NCI-H510A (cell line): ENCODE measurements around the gene CLEC2A.
"Not testable (repeated sequence)": the region's sequence is repeated elsewhere in the genome, so short reads cannot be mapped to it uniquely, and the experiment has no call there.

Experiments
- DNase-seq: peaks from one replicate; lab custom pipeline; 2025; lab: John Stamatoyannopoulos, UW

Gene CLEC2A, protein sequence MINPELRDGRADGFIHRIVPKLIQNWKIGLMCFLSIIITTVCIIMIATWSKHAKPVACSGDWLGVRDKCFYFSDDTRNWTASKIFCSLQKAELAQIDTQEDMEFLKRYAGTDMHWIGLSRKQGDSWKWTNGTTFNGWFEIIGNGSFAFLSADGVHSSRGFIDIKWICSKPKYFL

DNA sequence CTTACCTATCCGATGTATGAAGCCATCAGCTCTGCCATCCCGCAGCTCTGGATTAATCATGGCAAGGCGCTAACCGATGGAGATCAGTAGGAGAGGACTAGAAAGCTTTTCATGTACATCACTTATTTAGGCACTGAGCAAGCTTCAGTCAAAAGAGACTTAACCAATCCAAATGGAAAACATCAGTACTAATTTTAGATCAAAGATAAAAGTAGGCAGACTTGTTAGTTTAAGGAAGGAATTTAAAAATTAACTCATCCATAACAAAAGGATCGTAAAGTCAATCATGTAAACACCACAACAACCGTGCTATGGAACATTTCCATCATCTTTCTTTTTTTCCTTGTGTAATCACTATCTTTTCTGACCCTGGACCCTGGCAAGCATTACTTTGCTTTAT is at the start of gene CLEC2A:
CLEC2A (minus strand) TSS at position 101 of the 400 bp plus-strand sequence; CDS start at position 60, 41 bp downstream.
- DNase-seq, result no peak

DNA sequence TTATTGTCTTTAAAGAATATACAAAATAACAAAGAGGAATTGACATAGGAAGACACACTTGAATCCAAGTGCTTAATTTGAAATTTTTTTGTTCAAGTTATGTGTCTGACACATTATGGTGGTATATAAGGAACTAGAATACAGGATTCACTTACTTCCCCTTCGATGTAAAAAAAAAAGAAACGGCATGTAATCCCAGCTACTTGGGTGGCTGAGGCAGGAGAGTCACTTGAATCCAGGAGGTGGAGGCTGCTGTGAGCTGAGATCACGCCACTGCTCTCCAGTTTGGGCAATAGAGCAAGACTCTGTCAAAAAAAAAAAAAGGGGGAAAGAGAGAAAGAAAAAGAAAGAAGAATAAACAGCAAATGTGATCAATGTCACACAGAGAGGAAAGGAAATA is 48.0 kb upstream of the CLEC2A start:
- no peak for DNase-seq

DNA sequence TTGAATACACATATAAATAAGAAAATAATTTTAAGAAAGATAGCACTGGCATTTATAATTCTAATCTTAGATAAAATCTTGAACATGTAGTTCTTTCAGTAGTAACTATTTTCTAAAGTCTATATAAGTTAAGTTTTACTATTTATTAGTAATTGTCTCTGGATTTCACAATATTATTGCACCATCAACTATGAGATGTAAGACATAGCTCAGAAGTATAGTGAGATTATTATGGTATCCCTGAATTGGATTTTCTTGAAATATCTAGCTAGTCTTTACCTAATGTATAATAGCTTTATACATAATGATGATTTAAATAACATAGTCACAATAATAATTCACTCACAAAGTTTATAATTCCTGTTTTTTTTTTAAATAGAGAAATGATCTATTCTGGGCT is 45.7 kb upstream of the CLEC2A start:
- DNase-seq, result no peak

DNA sequence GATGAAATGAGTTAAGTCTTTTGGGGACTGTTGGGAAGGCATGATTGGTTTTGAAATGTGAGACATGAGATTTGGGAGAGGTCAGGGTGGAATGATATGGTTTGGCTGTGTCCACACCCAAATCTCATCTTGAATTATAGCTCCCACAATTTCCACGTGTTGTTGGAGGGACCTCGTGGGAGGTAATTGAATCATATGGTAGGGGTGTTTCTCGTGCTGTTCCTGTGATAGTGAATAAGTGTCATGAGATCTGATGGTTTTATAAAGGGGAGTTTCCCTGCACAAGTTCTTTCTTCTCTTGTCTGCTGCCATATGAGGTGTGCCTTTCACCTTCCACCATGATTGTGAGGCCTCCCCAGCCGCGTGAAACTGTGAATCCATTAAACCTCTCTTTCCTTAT is 44.5 kb upstream of the CLEC2A start:
- not testable (repeated sequence) for DNase-seq

DNA sequence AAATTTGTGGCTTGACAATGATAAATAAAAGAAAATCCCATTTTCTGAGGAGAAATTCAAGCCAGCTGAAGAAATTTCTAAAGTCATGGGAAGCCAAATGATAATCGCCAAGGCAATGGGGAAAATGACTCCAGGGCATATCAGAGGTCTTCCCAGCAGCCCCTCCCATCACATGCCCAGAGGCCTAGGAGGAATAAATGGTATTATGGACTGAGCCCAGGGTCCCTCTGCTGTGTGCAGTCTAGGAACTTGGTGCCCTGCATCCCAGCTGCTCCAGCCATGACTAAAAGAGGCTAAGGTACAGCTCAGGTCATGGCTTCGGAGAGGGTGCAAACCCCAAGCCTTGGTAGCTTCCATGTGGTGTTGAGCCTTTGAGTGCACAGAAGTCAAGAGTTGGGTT is 43.4 kb upstream of the CLEC2A start:
- no peak for DNase-seq

DNA sequence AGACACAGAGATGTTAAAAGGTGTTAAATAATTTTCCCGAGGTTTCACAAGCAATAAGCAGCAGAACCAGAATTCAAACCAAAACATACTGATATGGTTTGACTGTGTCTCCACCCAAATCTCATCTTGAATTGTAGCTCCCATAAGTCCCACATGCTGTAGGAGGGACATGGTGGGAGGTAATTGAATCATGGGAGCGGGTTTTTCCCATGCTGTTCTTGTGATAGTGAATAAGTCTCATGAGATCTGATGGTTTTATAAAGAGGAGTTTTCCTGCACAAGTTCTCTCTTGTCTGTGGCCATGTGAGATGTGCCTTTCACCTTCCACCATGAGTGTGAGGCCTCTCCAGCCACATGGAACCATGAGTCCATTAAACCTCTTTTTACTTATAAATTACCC is 42.6 kb upstream of the CLEC2A start:
- not testable (repeated sequence) for DNase-seq

DNA sequence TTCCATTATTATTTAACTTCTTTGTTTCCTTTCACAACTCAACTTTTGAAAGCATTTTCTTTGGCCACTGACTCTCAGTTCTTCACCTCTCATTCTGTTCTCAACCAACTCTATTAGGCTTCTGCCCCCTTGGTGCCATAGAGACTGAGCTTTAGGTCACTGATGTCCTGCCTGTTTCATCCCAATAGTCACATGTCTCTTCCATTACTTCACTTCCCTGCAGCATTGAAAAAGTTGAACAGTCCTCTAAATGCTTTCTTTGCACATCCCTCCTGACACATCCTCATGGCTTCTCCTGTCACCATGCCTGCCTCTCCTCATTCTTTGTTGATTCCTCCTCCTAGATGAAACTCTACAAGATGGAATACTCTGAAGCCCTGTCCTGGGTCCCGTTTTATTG is 41.8 kb upstream of the CLEC2A start:
- DNase-seq, result no peak

DNA sequence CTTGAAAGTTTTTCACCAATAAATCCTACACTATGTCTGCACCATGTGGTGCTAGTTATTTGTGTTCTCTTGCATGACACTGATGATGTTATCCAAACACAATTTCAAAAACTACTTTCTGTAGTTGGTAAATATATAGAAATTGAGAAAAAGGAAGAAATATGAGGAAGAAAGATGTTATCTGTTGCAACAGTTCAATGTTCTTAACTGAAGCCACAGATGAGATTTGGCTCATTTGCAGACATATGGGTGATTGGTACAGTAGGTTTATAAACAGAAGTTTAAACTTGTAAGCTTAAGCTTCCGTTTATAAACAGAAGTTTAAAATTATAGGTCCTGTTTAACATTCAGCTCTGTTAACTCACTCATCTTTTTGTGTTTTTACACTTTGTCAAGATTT is 39.0 kb upstream of the CLEC2A start, which contains the start of gene CLEC12A:
CLEC12A (plus strand) TSS at position 229 of the 400 bp plus-strand sequence. CDS start 188 bp downstream, outside the sequence.
- DNase-seq, result no peak

DNA sequence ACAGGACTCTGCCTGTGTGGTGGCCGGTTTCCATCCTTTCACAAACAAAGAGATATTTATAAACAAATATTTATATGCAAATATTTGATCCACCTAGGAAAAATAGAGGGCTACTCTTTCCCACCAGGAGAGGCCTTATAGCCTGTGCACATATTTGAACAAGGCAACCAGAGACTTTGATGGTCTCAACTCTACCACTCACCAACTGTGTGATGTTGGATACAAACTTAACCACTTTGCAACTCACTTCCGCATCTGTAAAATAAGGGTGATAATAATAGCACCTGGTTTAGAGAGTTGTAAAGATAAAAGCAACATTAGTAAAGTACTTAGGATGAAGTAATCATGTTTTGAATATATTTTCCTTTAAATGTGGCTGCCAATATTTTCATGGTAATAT is 37.5 kb upstream of the CLEC2A start:
- peak; percentile 45 for DNase-seq

DNA sequence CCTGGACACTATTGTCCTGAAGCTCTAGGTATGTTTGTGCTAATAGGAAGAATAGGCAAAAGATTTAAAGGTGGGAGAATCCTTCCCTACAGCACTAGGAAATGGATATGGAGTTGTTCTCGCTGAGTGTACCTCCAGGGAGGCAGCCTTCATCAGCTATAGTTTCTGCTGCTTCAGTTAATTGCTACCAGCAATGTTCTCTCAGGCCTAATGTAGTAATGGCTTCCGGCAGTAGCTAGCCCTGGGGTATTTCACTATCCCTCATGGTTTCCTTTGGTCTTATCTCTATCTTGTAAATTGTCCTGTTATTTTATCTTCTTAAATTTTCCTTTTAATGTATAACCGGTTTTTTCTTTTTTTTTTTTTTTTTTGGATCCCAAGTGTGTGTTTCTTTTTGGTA is 29.7 kb upstream of the CLEC2A start:
- DNase-seq, result no peak

DNA sequence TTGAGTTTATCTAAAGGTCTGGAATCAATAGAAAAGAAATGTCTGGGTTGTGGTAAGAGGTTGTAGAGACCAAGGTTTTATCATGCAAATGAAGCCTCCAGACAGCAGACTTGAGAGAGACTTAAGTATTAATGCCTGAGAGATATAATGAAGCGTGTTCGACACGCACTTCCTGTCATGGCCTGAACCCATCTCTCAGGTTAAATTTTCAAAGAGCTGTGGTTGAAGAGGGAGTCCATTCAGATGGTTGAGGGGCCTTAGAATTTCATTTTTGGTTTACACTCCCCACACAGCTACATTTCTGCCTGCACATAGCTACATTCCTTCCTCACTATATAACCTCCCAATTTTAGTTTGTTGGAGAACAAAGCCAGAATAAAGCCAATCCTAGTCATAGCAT is 28.9 kb upstream of the CLEC2A start:
- DNase-seq, result no peak

DNA sequence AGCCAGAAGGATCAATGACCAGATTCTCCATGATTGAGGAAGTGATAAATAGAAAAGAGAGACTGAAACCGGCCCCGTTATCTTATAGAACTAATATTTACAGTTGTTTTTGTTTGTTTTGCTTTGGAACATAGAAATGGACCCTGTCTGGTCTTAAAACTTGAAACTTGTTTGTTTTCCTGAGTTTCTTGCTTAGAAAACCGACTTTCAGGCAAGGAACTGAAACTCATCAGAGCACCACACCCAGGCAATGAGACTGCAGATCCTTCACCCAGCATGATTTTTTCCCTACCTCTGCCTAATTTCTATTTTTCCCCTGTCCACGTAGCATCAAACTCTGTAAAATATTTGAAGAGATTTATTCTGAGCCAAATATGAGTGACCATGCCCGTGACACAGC is 28.4 kb upstream of the CLEC2A start:
- no peak for DNase-seq

DNA sequence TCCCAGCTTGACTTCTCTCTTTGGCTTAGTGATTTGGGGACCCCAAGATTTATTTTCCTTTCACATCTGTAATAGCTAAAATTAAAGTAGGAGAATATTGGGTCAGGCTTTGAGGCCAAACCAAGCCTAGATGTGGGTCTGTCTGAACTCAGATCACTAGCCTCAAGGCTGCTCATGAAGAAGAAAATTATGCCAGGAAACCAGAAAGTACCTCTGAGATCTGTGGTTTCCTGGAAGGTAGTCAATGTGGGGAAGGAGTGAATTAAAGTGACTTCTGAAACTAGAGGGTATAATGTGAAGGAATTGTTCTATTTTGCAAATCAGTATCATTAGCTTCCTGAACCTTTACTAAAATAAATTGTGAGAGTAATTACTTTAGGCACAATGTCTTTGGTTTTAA is 25.7 kb upstream of the CLEC2A start:
- no peak for DNase-seq

DNA sequence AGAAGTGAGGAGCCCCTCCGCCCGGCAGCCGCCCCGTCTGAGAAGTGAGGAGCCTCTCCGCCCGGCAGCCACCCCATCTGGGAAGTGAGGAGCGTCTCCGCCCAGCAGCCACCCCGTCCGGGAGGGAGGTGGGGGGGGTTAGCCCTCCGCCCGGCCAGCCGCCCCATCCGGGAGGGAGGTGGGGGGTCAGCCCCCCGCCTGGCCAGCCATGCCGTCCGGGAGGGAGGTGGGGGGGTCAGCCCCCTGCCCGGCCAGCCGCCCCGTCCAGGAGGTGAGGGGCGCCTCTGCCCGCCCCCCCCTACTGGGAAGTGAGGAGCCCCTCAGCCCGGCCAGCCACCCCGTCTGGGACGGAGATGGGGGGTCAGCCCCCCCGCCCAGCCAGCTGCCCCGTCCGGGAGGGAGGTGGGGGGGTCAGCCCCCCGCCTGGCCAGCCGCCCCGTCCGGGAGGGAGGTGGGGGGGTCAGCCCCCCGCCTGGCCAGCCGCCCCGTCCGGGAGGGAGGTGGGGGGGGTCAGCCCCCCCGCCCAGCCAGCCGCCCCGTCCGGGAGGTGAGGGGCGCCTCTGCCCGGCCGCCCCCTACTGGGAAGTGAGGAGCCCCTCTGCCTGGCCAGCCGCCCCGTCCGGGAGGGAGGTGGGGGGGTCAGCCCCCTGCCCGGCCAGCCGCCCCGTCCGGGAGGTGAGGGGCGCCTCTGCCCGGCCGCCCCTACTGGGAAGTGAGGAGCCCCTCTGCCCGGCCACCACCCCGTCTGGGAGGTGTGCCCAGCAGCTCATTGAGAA is 21.0 kb upstream of the CLEC2A start:
- DNase-seq, result not testable (repeated sequence)

DNA sequence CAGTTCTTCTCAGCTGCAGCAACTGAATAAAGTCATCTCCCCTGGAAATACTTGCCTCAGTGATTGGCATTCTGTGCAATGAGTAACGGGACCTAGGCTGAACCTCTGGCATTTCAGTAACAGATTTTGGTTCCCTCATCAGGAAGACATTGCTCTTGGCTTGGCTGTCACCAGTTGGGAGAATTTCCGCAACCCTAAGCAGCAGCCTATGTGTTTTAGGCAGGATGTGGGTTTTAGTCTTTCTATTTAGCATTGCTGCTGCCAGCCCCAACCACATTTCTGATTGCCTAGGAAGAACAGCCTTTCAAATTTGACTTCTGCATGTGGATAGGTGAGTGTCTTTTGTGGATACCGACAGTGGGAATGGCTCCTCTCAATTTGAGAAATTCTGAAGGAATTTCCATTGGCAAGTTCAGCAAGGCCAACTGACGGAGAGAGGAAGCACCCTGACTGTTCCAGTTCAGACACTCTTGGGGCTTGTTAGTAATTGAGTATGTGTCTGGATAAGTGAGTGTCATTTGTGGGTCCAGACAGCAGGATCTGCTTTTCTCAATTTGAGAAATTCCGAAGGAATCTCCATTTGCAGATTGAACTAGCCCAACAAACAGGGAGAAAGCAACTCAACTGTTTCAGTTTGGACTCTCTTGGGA is 19.0 kb upstream of the CLEC2A start:
- DNase-seq, result no peak

DNA sequence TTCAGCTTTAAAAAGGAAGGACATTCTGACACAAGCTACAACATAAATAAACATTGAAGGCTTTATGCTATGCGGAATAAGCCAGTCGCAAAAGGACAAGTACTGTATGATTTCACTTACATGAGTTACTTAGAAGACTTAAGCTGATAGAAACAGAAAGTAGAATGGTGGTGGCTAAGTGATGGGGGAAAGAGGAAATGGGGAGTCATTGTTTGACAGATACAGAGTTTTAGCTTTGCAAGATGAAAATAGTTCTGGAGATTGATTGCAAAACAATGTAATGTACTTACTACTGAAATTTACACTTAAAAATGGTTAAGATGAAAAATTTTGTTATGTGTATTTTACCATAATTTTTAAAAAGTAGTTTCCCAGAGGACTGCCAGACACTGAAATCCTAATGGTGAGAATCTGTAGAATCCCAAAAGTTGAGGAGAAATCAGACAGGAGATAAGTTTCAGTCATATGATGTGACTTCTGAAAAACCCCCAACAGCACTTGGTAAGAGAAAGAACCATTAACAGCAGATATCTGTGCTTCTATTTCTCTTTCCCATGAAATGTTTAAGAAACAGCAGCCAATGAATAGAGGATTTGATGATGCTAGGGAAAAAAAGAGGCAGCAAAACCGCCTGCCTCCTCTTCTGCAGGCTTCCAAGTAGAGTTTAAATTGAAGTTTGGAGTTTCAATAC is 16.6 kb upstream of the CLEC2A start:
- no peak for DNase-seq

DNA sequence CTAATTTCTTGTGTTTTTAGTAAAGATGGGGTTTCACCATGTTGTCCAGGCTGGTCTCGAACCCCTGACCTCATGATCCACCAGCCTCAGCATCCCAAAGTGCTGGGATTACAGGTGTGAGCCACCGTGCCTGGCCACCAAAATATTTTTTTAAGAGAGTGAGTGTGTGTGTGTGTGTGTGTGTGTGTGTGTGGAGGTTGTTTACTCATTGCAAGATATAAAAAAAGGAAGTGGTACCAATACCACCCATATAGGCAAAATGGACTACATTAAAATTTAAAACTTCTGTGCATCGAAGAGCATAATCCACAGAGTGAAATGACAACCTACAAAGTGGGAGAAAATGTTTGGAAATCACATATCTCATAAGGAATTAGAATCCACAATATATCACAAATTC is 15.5 kb upstream of the CLEC2A start:
- DNase-seq, result no peak

DNA sequence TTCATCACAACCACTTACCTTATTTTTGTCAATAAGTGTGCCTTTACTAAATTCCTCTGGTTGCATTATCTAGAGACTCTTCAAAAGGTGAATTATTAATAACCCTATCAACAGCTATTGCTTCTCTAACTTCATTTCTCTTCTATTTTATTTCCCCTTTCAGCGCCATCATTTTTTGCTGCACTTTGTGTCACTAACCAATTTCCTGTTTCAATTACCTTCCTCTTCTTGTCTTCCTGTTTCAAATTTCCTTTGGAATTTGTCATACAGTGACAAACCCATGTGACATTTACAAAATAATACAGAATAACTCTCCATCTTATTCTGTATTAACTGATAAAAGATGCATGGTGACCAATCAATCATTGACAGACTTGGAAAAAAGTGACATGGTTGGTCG is 12.2 kb upstream of the CLEC2A start:
- no peak for DNase-seq

DNA sequence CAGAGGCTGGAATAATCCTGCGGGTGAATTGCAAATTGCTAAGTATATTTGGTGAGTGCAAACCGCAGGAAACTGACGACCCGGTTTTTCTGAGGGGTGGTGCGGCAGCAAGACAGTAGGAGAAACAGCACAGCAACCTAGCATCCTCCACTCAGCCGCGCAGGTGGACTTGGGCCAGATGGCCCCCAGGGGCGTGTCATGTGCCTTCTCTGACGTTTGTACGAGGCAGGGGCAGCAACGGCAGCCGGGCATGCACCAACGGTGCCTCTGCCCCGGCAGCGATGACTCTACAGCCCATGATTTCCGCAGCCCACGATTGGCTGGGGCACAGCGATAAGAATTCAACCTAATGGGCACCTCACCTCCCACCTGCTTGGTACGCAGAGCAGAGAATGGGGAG is 11.1 kb upstream of the CLEC2A start:
- DNase-seq, result peak; percentile 49

DNA sequence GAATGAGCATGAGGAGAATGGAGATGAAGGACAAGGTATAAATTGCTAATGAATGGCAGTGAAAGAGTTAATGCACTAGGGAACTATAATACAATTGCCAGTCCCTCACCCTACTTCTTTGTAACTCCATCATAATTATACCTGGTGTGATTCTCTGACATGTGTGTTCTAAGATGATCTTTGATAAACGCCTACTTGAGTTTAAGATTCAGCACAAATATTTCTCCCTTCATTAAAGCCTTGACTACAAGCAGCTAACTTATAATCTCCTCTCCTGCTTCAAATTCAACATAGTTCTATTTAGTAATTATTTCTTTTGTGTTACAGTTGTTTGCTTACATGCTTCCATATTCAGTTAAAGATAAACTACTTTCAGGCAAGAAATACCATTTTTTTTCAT is 9.7 kb upstream of the CLEC2A start:
- DNase-seq, result no peak

DNA sequence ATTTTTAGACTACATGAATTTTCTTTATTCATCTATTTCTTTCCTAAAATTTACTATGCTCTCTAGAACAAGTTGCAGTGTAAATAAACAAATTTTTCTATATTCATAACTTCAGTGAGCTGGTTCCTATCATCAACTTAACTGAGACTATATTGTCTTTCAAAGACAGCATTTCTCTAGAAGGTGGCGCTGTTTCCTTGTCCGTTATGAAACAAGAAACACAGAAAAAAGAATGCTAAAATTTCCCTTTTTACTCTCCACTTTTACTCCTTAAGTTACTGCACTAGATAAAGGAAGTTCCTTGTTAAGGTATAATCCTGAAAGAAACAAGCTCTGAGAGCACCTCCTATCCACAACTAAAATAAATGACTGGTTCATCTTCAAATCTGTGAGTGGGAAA is 8.2 kb upstream of the CLEC2A start:
- no peak for DNase-seq

DNA sequence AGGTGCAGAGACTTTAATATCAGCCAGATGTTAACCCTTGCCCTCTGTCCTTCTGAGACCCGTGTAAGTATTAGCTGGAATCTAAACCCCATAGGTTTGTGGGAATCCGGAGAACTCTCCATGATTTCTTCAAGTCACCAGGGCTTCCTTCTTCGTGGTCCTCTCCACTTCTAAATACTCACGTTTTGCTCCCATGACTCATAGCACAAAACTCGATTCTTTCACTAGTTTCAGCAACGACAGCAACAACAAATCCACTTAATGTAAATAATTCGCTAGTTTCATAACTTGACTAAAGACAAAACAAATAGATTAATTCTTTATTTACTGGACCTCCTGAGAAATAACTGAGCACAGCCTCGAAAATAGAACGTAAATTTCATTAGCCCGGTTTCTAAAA is 4.4 kb upstream of the CLEC2A start:
- DNase-seq, result no peak

DNA sequence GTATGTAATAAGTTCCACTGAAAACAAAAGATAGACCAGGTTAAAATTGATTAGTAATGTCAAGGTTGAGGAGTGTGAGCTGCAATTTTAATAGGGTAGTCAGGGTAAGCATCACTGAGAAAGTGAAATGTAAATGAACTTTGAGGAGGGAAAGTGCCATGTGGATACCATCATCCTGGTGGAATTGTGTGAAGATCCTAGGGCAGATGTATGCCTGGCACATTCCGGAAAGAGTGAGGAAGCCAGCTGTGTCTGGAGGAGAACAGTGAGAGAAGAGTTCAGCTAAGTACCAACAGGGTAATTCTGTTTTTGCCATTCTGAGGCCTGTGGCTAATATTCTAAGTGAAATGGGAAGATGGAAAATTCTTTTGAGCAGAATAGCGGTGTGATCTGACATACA is 2.9 kb upstream of the CLEC2A start:
- DNase-seq, result no peak
